ENCODE measurements around the gene H3-3A.

H3-3A gene

DNA sequence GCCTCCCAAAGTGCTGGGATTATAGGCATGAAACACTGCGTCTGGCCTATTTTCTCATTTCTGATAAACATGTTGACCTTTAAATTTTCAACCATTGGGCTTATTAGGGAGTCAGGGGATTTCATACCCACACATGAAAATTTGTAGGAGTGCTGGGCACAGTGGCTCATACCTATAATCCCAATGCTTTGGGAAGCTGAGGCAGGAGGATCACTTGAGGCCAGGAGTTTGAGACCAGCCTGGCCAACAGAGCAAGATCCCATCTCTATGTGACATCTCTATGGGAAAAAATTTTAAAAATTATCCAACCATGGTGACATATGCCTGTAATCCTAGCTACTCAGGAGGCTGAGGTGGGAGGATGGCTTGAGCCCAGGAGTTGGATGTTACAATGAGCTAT, 10.5 kb upstream of the H3-3A start:
- DNase-seq (ENCODE audit: low read depth, low spot score), result no peak

- DNase-seq (ENCODE audit: low read depth, low spot score), result no peak
Measured at GRCh38 chr1:226054519-226055327, 7.8 kb upstream of the H3-3A start.

DNA sequence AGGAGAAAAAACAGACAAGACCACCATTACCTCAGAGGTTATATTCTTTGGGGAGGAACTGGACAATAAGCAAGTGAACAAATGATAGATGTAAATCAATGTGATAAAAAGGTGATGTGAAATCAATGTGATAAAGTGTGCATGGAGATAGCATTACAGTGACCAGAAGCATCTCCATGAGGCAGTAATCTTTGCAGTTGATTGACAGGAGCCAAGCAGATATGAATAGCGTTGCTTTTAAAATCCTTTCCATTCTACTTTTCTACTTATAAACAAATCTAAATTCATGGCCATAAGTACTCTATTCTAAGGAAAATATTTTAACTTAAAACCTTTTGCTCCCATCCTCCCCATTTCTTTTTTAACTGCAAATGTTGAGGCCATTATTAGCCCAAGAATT, 2.8 kb upstream of the H3-3A start:
- DNase-seq (ENCODE audit: low read depth, low spot score), result no peak

DNA sequence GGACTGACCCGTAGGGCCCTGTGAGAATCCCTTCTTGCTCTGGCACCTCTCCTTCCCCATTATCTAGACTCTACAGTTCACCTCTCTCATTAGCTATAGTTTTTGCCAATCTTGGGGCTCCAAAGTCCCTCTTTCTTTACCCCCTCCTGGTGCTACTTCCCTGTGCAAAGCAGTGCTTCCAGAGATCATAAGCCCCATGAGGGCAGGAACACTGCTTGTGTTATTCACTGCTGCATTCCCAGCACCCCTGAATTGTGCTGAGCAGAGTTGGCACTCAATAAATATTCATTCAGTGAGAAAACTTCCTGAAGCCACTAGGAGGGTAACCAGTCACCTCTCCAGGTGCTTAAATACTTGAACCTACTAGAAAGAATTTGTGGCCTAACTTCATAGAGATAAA, 2.1 kb upstream of the H3-3A start:
- no peak for DNase-seq (ENCODE audit: low read depth, low spot score)

GRCh38 chr1:226061068-226061840, 1.3 kb upstream of the H3-3A start:
- no peak for DNase-seq (ENCODE audit: low read depth, low spot score)

DNA sequence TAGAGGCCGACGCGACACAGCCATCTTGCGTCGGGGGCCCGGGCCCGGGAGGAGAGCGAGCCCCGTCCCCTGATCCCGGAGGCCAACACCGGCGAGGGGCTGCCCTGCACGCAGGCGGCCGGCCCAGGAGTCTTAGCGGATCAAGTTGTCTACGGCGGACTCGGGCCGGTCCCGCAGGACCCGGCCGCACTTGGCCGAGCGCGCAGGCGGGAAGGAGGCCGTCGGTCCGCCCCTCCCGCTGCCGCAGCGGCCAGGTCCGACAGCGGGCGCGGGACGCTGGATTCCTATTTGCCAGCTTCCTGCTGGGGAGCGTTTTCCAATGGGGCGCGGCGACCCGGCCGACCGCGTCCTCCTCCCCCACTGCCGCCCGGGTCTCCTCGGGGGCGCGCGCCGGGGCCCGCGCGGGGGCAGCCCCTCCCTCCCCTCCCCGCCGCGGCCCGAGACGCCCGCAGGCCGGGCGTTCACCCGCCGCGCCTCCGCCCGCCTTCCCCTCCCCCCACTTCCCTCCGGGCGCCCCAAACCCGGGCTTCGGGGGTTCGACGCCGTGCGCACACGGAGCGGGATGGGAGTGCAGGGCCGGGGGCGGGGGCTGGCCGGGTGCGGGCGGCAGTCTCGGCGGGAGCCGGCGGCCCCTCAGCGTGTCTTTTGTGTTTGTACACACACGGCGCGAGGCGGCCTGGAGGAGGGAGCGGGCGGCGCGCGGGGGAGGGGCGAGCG, 517 bp upstream of the H3-3A start:
- DNase-seq (ENCODE audit: low read depth, low spot score), result peak; percentile 86

DNA sequence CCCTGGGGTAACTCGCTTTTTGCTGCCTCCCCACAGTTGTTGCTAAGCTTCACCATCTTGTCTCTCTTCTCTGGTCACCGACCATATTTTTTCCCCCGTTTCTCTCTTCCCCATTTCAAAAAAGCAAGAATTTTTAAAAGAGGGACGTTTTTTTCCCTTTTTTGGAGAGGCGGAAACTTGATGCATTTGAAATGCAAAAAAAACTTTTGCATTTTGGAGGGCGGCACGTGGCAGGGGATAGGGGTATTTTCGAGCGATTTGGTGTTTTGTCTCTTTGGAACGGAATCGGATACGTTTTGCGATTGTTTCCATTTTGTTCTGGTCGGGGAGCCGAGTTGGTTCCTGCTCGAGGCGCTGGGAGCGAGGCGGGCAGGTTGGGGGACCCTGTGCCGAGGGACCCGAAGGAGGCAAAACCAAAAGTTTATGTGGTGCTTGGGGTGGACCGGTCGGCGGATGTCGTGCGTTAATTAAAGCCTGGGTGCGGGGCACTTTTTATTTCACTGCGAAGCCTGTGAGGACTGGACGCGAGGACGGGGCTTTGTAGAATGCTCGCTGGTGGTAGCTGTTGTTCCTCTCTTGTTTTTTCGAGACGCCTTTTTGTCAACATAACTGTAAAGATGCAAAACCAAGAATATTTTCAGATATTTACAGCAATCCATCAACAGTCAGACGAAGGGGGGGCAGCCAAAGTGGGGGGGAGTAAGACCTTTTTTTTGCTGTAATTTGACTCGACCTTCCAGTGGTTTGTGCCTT, 884 bp downstream of the H3-3A start:
- peak; percentile 73 for DNase-seq (ENCODE audit: low read depth, low spot score)

DNA sequence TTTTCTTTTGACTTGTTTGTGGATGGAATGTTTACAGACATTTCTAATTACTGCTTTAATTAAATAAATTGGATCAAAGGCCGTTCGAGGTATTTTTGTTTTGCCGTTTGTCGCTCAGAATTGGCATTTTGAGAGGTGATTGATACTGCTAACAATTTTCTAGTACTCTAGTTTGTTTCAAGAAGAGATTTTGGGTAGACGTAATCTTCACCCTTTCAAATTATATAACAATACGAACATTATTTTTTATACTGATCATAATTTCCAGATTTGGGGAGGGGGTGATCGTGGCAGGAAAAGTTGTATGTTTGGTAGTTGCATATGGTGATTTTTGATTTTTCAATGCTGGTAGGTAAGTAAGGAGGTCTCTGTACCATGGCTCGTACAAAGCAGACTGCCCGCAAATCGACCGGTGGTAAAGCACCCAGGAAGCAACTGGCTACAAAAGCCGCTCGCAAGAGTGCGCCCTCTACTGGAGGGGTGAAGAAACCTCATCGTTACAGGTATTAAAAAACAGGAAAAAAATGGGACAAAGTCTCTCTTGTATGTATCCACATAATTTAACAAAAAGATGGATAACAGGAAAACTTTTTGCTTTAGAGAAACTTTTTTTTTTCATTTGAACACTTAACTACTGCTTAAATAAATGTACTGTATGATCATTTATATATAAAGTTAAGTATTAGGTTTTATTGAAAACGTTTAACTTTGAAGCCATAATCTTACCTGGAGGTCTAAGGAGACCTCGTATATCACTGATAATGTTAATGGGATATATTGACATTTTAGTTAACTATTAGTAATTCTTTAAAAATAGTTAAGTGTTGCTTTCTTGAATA, 1.7 kb downstream of the H3-3A start:
- peak; percentile 61 for DNase-seq (ENCODE audit: low read depth, low spot score)

GRCh38 chr1:226064816-226065248, 2.3 kb downstream of the H3-3A start:
- DNase-seq (ENCODE audit: low read depth, low spot score), result no peak

GRCh38 chr1:226066415-226067078, 4.0 kb downstream of the H3-3A start:
- no peak for DNase-seq (ENCODE audit: low read depth, low spot score)

DNA sequence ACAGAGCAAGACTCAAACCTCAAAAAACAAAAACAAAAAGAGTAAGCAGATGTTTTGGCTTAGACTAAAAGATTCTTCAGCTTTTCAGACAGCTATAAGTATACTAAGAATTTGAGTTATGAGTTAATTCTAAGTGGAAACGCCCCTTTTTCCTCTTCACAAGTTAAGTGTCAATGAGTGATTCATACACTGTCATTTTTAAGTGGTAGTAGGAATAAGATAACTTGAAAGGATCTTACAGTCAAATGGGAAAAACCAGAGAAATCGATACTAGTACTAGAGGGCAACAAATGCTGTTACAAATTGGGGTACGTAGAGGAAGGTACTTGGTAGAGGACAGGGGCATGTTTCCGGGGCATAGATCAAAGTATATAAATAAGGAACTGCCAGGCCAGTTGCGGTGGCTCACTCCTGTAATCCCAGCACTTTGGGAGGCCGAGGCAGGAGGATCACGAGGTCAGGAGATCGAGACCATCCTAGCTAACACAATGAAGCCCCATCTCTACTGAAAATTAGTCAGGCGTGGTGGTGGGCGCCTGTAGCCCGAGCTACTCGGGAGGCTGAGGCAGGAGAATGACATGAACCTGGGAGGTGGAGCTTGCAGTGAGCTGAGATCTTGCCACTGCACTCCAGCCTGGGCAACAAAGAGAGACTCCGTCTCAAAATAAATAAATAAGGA, 7.4 kb downstream of the H3-3A start:
- no peak for DNase-seq (ENCODE audit: low read depth, low spot score)

DNA sequence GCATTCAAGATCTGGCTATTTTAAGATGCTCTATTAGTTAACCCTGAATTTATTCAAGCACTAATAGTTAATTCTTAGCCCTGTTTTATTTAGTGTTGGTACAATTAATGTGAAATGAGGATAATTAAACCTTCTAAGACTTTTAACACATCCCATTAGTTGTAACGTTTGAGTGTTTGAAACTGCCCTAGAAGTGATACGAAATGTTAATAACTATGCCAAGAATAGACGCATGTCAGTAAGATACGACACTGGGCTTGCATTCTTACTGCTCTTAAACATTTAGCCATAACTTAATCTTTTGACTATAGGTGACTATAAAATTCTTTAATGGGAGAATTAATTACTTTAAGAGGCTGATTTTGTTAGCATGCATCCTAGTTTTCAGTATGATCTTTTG, 9.8 kb downstream of the H3-3A start:
- DNase-seq (ENCODE audit: low read depth, low spot score), result no peak

DNA sequence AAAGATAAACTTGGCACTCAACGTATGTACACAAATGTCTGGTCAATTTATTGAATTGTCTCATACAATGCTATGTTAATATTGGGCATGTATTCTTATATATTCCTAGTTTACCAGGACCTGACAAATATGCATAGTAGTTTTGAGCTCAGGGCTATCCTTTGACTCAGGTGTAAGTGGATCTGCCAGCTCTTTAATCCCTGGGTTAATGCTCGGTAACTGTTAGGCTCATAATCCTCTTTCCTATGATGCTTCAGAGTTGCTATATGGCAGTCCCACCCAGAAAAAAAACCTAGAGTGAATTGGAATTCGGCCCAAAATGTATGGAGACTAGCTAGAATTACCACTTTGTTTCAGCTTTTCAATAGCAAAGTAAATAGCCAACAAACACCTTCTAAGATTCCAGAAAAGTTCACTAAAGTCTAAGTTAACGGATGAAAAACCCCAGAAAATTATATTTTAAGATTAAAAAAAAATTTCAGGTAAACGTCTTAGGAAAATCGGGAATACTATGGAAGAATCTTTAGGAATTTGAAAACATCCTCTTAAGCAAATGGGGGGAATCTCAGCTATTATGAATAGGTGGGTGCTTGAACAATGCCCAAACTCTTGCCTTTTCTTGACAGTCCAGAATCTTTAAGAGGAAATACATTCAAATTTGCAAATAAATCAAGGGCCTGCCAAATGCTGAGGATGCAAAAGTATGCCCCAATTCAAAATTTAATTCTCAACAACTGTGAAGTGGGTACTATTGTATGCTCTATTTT, 10.9 kb downstream of the H3-3A start:
- DNase-seq (ENCODE audit: low read depth, low spot score), result no peak

GRCh38 chr1:226074046-226074445, 11.5 kb downstream of the H3-3A start:
- DNase-seq (ENCODE audit: low read depth, low spot score), result no peak

DNA sequence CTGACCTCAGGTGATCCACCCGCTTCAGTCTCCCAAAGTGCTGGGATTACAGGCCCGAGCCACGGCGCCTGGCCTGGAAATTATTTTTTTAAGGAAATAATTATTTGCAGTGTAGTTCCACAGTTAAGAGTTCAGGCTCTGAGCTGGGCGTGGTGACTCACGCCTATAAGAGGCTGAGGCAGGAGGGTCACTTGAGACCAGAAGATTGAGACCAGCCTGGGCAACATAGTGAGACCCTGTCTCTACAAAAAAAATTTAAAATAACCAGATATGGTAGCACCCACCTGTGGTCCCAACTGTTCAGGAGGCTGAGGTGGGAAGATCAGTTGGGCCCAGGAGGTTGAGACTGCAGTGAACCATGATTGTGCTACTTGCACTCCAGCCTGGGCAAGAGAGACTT, 13.9 kb downstream of the H3-3A start:
- no peak for DNase-seq (ENCODE audit: low read depth, low spot score)

DNA sequence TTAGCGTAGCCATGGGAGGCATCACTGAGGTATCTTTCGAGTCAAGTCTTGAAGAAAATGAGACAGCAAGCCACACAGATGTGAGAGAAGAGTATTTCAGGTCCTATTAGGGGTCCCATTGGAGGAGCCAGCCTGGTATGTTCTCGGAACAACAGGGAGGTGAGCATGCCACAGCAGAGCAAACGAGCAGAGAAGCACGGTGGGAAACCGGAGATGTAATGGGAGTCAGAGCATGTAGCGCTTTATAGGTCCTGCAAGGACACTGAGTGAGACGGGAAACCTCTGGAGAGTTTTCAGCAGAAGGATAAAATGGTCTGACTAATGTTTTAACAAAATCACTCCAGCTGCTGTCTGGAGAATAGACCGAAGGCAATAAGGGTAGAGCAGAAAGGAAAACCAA, 15.9 kb downstream of the H3-3A start:
- DNase-seq (ENCODE audit: low read depth, low spot score), result no peak

DNA sequence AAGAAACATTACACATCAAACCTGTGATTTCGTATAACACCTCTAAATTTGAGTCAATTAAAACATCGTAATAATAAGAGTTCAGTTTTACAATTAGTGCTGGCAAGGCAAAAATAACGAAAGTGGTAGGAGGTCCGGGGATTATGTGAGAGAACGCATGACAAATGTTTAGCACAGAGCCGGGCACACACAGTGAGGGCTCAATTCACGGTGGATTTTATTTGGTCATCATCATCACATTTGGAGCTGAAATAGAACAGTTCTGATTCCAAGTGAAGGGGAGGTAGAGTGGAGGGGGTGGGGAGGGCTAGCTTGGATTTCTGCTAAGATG, 20.0 kb downstream of the H3-3A start:
- no peak for DNase-seq (ENCODE audit: low read depth, low spot score)

DNA sequence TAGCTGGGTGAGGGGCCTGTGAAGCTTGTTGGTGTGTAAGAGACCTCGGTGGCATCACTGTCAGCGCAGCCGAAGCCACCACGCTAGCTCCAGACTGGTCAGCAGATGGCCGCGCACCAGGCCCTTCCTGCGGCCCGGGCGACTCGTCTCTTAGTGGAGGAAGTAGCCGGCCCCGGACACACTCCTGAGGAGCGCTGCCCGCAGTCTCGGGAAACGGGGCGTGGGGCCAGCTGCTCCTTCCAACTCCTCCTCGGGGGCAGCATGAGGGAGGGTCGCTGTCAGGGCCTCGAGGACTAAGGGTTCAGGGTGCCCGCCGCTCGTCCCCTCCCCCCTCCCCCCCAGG, 20.4 kb downstream of the H3-3A start:
- DNase-seq (ENCODE audit: low read depth, low spot score), result peak; percentile 44

All from ELF-1 (cell line).